ENCODE results near the gene HES3. TPM values are rescaled to one million over a fixed set of nuclear protein-coding genes. Genes with fewer than 3 reads are reported as not detected.

HES3 gene
- total RNA-seq, 1 experiment from 2014 or later, result not detected

- no peak for DNase-seq (ENCODE audit: low spot score)
These were observed 2.0 kb downstream of the HES3 start for GRCh38 chr1:6245869-6246496.

DNA sequence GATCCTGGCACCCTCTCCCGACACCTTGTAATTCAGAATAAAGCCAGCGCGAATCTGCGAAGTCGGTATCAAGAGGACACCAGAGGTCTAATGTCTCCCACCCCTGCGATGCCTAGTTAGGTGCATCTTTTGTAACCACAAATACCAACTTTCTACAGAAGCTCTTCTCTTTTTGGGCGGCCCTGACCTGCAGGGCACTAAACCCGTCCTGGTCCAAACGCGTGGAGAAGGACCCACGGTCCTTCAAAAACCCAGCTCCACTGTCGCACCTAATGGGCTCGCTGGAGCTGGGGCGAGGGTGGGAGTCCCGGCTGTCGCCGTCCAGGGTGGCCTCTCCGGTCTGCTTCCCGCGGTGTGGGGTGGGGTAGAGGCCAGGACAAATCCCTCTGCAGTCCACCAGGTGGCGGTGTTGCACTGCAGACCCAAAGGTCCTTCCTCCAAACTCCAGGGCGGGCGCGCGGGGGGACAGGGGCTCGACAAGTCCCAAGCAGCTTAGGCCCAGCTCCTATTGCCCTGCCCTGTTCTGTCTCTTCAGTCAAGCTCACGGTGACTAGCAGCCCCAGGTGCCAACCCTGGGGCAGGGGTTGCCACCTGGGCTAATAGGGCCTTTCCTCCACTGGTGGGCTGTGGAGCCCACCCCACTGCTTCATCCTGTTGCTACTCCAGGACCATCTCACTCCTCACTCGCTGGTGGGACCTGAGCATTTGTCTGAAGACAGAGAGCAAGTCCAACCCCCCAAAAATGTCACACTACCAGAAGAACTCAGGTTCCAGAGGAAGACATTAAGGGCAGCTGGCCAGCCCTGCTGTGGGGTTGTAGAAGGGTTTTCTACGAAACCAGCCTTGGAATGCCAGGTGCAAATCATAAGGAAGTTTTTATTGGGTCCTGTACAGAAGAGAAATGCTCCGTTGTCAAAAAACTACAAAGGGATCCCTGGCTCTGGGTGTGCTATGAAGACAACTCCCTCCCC is 2.8 kb downstream of the HES3 start:
- peak; percentile 41 for DNase-seq (ENCODE audit: low spot score)

- DNase-seq (ENCODE audit: low spot score), result no peak
These were observed 3.7 kb downstream of the HES3 start for GRCh38 chr1:6247651-6248050.

DNA sequence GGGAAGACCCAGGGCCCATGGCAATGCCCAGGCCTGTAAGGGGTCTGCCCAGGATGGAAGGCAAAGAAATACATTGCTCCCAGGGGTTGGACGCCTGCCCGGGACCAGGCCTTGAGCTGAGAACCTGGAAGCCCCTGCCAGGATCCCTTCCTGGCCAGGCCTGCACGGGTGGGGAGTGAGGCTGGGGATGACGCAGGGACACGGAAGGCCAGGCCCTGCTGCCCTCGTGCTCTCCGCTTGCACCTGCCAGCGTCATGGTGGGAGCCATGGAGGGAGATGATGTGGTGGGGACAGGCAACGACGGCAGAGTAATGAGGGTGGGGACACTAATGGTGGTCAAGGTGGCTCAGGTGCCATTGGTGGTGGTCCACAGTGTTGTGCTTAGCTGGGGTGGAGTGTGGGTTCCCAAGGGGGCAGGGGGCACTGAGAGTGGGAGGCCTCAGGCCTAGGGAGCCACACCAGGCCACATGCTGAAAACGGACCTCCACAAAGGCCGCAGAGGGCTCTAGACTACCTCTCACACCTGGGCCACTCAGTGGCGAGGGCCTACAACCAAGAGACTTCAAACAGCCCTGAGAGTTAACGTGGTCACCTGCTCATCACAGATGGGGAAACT is 4.3 kb downstream of the HES3 start:
- no peak for DNase-seq (ENCODE audit: low spot score)

DNA sequence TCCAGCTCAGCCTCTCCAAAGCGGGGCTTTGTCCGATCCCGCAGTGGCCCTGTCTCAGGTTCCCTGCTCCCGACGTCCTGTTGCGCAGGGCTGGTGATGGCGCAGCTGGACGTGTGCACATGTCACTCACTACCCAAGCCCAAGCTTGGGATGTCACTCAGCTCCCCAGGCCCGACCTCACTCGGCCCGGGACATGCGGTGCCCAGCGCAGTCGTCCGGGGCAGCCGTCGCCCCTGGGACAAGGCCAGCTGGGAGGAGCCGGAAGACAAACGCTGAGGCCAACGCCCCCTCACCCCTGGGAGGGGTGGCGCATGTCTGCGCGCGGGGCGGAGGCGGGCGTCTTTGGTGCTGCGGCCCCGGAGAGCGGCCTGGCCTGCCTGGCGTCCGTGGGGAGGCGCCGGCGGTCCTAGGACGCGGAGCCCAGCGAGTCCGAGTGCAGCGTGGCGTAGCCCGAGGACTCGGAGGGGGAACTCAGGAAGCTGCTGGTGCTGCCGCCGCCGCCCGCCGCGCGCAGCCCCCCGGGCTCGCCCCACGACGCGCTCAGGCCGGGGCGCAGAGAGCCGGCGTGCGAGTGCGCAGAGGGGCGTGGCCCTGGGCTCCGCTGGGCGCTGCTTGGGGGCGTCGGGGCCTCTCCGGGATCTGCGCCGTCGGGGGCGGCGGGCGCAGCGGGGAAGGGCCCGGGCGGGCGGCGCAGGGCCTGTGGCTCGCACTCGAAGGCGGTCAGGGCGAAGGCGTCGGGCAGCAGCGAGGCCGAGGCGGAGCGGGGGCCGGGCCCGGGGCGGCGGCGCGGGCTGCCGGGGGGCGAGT is 5.2 kb downstream of the HES3 start:
- no peak for DNase-seq (ENCODE audit: low spot score)

- no peak for DNase-seq (ENCODE audit: low spot score)
These were observed 6.0 kb downstream of the HES3 start for GRCh38 chr1:6249739-6250689.

GRCh38 chr1:6251233-6251632 is 7.3 kb downstream of the HES3 start:
- no peak for DNase-seq (ENCODE audit: low spot score)

DNA sequence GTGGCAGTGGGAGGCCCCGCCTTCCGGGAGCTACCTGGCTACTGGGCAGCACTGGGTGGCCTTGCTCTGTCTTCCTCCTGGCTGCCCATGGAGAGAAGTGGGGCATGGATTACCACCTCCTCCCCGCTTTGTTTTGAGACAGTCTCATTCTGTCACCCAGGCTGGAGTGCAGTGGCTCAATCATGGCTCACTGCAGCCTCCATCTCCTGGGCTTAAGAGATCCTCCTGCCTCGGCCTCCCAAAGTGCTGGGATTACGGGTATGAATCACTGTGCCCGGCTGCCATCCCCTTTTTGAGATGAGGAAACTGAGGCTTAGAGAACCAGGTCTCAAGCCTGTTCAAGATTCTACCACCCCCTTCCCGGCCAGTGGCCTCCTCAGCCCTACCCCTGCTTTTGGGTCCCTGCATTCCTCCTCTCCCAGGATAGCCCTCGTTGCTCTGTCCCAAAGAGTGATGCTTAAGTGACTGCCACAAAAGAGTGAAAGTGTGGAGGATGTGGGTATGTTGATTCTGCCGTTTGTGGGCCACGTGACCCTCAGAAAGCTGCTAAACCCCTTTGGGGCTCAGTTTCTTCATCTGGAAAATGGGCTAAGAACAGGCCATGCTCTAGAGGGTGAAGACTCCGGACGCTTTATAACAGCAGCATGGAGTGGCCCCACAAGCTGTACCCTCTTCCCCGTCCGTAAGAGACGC is 7.8 kb downstream of the HES3 start:
- DNase-seq (ENCODE audit: low spot score), result no peak

GRCh38 chr1:6252374-6252710 is 8.4 kb downstream of the HES3 start:
- DNase-seq (ENCODE audit: low spot score), result no peak

- DNase-seq (ENCODE audit: low spot score), result no peak
These were observed 9.4 kb downstream of the HES3 start for GRCh38 chr1:6253380-6253779.

- DNase-seq (ENCODE audit: low spot score), result no peak
These were observed 10.7 kb downstream of the HES3 start for GRCh38 chr1:6254691-6255090.

- DNase-seq (ENCODE audit: low spot score), result no peak
These were observed 12.7 kb downstream of the HES3 start for GRCh38 chr1:6256645-6257044.

DNA sequence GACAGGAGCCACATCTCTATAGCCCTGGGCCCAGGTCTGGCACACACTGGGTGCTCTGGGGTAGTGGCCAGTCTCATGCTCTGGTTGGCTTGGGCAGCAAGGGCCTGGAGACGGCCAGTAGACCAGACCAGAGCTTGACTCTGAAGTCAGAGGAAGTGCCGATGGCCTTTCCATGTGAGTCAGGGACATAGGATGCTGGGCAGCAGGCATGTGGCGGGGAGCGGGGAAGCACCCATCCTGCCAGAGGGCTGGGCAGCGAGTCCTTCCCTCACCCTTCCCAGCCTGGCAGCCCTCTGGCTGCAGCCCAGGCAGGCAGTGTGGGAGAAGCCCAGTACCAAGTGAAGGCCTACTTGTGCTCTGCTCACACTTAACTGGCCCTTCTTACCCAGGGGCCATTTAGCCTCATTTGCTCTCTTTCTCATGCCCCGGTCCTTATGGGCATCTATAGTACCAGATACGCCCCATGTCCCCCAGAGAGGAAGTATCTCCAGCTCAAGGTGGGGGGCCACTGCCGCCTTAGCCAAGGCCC is 13.6 kb downstream of the HES3 start:
- DNase-seq (ENCODE audit: low spot score), result peak; percentile 32

DNA sequence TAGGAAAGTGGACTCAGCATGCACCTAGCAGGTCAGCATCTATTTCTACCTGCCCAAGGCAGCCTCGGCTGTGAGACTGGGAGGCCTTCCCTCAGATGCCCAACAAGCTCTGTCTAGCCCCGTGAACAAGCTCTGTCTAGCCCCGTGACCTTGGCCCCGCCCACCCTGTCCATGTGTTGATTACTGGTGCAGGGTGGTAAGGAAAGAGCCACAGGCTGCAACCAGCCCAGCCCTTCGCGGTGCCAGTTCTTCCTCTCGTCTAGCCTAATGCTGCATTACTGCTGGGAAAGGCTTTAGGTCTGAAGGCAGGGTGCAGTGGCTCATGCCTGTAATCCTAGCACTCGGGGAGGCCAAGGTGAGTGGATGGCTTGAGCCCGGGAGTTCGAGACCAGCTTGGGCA is 14.7 kb downstream of the HES3 start:
- no peak for DNase-seq (ENCODE audit: low spot score)

- peak; percentile 47 for DNase-seq (ENCODE audit: low spot score)
These were observed 15.7 kb downstream of the HES3 start for GRCh38 chr1:6259491-6260362.

GRCh38 chr1:6260433-6260934 is 16.5 kb downstream of the HES3 start:
- DNase-seq (ENCODE audit: low spot score), result no peak

GRCh38 chr1:6260961-6261614 is 17.1 kb downstream of the HES3 start, which contains the start of gene GPR153:
Gene GPR153, minus strand, starts transcription at chr1:6261098. Its CDS starts 6,193 bp downstream, at chr1:6254905.
- no peak for DNase-seq (ENCODE audit: low spot score)

DNA sequence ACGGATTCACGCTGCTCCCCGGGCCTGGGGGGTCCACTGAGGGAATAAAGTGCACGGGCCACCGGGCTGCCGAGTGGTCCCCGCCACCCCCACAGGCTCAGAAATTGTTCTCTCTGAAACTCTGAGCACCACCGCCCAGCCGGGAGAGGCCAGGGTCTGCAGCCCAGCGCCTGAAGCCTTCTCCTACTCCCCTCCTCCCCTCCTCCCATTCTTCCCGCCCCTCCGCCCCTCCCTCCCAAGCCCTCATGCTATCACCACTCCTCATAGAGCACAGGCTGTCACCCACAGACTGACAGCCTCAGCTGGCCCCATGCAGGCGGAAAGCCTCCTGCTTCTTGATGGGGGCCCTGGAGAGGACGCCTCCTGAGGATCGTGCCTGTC is 17.6 kb downstream of the HES3 start:
- DNase-seq (ENCODE audit: low spot score), result no peak
